ENCODE measurements around the gene TLR8.

DNA sequence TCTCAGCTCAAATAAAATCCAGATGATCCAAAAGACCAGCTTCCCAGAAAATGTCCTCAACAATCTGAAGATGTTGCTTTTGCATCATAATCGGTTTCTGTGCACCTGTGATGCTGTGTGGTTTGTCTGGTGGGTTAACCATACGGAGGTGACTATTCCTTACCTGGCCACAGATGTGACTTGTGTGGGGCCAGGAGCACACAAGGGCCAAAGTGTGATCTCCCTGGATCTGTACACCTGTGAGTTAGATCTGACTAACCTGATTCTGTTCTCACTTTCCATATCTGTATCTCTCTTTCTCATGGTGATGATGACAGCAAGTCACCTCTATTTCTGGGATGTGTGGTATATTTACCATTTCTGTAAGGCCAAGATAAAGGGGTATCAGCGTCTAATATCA lies 18.7 kb upstream of the TLR8 start:
- no peak for TF ChIP-seq CTCF (IDR thresholded peaks at IDR 0.05)
- no peak for TF ChIP-seq POLR2AphosphoS5 (IDR thresholded peaks at IDR 0.05)
- TF ChIP-seq POLR2A (IDR thresholded peaks at IDR 0.05) = no peak
